NCI-H1436 treated with DMSO at 0.1 percent for 48 hours (cell line): ENCODE results near the gene SNX24.
"Not testable (repeated sequence)": the region's sequence is repeated elsewhere in the genome, so short reads cannot be mapped to it uniquely, and the experiment has no call there.

Source experiments
- DNase-seq: peaks from one replicate; lab custom pipeline; 2025; lab: John Stamatoyannopoulos, UW

Gene SNX24

DNA sequence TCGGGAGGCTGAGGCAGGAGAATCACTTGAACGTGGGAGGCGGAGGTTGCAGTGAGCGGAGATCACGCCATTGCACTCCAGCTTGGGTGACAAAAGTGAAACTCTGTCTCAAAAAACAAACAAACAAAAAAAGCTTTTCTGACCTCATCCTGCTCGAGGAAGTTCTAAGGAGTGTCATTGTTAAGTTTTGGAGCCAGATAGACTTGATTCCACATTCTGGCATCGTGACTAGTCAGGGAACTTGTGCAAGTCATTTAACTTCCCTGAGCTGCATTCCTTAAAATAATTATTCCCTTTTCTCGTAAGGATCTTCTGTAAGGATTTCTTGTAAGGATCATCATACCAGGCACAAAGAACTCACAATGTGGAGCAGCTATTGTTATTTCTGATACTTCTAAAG is 26.2 kb downstream of the SNX24 start:
- no peak for DNase-seq

DNA sequence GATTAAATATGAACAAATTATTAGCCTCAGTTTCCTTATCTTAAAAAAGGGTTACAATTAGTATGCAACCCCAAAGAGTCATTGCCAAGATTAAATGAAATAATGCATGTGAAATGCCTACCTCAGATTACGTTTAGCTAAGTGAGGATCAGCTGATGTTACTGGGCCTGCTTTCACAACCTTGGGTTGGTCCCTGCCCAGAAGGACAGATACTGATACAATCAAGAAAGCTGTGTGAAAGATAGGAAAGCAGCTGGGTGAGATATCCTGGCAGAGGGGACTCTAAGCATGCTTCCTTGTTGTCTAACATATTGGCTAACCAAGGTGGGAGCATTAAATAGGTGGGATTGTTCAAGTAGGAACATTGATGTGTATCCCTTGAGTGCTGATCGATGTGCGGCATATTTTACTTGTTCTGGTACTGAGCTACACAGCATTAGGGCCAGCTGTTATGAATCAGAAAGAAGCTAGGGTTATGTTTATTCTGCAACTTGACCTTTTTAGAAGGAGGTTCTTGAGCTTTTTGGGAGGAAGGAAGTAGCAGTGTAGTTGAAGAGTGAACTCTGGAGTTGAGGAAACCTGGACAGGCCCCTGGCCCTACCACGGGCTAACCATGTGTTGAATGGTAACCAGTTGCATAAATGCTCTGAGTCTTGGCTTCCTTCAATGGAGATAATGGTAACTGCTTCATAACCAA is 28.9 kb downstream of the SNX24 start:
- no peak for DNase-seq

DNA sequence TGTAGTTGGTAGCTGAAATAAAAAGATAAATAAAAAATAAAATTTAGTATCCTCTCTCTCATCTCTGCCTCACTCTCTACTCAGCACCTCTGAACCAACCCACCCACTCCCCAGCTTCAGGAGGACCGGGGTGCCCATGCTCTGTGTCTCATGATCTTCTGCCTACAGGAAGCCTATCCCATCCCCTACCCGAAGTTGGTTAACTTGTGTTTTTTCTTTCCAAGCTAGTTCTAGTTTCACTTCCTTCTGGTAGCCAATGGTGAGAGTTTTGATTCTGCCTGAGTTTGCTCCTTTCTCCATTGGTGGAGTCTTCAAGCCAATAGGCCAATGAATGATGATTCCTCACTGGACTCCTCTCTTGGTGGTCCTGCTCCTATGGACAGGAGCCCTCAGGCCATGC is 32.1 kb downstream of the SNX24 start:
- DNase-seq: no peak

DNA sequence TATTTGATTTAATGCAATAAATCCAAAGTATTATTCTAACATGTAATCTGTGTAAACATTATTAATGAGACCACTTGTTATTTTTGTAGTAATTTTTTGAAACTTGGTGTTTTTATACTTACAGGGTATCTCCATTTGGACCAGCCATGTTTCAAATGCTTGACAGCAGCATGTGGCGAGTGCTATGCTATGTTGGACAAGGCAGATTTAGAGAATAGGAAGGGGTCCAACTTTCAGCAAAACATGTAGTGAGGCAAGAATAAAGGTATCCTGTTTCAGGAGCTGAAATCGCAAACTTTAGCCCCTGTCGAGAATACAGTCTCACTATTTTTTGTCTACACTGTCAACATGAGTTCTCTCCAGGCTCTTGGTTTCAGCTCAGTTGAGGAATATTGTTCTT is 33.7 kb downstream of the SNX24 start:
- no peak for DNase-seq

DNA sequence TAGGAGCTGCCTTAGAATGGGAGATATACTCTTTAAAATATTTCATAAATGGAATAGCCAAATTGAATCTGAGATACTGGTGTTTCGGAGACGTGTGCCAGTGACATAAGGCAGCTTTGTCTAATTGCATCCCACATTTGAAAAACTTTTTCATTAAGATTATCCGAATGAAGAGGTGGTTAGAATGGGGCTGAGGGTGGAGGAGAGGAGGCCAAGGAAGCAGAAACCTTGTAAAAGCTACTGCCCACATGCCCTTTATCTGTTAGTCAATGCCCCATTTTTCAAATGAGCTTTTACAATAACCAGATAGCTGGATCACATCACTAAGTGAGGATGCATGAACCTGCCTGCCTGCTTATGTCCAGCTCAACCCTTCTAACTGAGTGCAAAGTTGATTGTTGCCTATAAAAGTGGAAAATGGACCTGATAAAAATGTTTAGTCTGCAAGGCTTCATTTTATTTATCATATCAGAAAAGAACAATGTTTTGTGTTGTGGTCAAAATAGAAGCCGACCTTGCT is 34.8 kb downstream of the SNX24 start:
- DNase-seq: no peak

DNA sequence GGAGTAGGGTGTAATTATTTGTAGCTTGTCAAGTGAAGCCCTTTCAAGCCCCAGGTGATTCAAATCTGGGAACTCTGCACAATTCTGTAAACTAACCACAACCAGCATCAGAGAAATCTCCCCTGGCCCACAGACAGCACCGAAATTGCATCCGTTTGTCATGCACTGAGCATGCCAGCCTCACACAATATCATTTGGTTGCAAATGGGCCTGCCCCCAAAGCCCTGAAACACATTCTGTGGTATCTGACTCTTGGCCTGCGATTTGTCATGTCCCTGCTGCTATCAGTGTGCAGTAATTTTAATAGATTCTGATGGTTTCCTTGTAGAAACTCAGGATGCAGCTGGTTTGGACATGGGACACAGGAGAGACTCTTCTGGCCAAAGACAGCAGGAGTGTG is 35.3 kb downstream of the SNX24 start:
- DNase-seq: no peak

DNA sequence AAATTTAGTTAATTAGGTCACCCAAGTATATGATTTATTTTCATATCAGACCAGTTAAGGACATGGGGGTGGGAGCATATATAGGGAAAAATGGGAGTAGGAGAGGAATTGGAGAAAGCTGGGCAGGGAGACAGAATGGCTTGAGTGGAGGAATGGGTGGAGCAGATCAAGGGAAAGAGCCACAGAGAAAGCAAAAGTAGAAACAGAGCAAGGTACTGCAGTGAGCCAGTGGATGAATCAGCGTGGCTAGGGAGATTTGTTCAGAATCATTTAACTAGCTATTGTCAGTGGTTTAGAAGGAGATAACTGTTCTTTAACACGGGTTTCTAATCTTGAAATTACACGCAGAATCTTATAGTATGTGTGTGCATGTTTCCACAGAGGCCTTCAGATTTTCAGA is 37.4 kb downstream of the SNX24 start:
- no peak for DNase-seq

DNA sequence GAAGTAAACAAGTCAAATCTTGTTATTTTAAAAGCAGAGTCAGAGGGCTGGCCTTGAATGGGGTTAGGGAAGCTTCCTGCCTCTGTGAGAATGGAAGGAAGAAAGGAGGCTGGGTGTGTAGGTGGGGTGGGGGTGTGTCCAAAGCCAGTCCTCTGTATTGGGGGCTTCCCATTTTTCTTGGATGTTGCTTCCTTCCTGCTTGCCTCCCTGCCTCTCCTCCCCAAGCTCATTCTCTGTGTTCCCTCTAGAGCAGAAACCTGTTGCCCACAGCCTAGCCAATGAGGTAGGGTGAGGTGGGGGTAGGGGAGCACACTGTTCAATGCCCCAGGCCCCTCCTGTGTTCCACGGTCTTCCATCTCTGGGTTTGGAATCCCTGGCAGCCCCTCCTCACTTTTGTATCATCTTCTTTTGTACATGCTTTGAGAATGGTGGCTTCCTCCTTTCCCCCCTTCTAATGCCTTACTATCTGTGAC is 39.7 kb downstream of the SNX24 start:
- DNase-seq: no peak

DNA sequence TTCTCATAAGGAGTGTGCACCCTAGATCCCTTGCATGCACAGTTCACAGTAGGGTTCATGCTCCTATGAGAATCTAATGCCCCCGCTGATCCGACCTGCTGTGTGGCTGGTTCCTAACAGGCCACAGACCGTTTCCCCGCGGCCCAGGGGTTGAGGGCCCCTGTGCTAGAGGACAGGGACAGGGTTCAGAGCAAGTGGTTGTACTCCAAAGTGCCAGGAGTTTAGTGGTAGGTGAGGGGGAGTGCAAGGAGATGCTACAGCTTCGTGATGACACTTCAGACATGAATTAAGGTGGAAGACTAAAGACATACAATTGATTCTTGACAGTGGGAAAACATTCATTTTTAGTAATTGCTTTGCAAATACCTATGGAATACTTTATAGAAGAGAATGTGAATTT is 40.5 kb downstream of the SNX24 start:
- DNase-seq: no peak

DNA sequence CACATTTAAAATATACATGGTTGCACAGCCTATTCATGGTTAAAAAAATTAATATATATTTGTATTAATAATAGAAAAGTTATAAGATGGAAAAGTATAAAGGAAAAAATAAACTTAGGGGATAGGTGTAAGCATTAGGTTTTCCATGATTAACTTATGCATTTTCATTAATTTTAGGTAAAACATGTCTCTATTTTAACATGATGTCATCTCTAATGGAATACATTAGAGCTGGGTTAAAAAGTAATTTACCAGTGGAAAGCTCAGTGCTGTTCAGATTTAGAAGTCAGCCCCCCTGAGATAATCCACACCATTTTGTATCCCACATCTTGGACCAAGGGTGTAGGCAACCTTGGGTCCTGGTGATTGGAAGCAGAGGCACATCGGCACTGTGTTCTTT is 49.7 kb downstream of the SNX24 start:
- no peak for DNase-seq

DNA sequence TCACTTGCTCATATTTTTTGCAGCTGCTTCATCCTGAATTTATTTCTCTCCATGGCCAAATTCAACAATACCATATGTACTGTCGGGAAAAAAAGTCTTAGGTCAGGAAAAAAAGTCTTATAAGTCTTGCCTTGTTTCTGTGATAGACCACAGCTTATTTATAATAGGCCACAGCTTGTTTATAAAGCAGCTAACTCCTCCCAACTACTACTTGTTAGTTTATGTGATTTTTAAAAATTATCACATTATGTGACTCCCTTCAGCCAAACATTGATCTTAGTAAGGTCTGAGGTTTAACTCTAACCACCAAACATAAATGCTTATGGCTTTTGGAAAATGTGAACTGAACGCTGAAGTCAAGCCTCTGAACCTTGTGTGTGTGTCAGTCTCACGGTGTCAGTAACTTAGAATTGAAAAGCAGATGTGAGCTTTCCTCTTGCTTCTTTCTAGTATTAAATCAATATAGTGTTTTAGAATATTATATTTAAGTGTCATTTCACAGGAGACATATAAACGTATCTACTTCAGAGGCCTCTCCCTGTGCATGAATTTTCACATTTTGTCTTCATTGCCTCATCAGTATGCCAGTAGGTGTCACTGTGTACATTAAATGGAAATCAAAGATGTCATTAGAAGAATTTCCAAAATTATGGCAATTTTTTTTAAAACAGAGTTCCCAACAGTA is 51.3 kb downstream of the SNX24 start:
- DNase-seq: no peak

DNA sequence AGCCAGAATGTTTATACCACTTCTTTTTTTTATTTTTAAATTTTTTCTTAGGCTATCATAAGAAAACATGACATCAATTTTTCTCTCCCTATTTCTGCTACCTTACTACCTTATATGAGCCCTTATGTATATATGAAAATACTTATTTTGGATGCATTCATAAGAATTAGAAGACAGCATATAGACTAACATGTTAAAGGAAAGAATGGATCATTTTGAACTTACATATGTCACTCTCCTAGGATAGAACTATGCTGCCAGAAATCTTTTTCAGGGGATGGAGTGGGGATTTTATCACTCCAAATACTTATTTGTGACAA is 51.8 kb downstream of the SNX24 start:
- no peak for DNase-seq

DNA sequence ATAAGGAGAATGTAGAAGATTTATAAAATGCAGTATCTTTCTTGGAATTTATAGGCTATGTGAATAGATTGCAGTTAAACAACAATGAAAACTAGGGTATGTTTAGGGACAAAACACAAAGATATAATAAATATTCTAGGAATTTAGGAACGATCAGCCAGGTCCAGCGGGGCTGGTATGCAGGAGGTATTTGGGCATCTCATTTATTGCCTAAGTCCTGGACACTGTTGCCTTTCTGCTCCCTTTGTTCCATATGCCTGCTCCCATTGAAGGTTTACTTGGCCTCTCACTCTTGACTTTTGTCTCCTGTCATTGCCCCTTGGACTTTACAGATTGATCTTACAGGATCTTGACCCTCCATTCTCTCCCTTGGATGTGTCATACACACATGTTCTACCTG is 55.9 kb downstream of the SNX24 start:
- DNase-seq: no peak

DNA sequence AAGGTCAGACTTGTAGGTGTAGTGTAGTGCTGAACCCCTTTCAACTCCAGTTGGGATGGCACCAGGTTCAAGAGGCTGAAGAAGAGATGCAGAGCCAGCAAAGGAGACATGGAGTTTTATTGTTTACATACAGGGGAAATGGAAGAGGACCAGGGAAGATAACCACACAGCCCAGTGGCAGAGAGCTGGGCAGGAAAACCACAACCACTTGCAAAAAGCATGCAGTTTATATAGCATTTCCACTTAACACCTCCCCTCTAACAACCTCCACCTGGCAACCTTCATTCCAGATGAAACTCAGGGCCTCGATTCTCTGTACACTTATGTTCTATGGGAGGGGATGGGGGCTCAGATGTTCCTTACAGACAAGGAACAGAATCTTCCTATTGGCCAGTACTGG is 56.9 kb downstream of the SNX24 start:
- DNase-seq: no peak

DNA sequence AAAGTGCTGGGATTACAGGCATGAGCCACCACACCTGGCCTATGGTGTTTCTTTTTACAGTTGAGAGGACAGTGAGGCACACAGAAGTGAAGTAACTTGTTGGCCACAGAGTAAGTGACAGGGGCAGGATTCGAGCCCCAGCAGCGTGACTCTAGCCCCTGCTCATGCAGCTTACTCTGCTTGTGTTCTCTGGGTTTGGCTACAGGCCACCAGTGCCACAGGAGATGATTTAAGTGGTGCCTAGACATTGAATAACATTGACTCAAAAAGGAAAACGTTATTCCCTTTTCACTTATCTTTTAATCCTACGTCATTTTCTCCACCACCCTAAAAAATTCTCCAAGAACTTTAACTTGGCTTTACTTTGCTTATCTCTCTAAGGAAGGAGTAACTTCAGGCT is 61.4 kb downstream of the SNX24 start:
- DNase-seq: no peak

DNA sequence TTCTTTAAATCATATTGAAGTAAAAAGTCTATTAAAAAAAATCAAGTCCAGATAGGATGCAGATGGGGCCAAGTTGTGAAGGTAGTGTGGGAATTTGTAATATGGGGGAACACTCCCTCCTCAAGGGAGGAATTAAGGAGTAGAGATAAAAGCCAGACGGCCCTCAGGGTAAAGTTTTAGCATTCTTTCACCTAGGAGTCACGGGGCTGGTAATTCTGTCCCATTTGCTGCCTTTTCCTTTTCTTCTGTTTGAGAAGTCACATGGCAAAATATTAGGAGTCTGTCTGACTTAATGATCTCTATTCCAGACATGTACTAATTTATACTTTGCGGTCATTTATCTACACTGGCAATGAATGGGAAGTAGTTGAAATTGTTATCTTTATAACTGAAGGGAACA is 61.9 kb downstream of the SNX24 start:
- no peak for DNase-seq

DNA sequence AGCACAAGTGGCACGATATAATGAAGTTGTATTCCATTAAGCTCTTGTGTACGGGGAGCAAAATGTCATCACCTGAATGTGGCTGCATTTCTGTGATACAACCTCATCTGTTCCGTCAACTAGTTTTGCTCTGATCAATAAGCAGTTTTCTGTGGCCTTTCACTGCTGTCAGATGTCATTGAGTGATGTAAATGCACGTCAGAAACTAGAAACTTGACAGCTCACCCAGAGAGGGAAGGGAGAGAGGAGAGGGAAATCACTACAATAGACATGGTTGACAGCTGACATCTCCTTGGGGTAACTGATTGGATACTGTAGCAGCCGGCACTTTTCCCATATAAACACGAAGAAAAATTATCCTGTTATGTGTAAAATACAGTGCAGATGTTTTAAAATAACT is 62.7 kb downstream of the SNX24 start:
- no peak for DNase-seq

DNA sequence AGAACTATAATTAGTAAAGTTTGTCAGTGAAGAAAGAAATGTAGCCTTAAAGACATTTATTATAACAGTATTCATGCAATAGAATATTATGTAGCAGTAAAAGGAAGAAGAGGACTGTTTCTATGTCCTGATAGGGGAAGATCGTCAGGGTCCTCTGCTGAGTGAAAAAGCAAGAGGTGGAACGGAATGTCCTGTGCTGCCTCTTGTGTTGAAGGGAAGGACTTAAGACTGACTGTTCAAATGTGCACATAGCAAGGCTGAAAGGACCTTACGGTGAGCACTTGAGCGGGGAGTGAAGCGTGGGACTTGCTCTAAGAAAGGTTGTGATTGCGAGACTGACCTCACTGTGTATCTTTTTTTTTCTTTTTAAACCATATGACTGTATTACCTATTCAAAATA is 63.2 kb downstream of the SNX24 start:
- DNase-seq: no peak

DNA sequence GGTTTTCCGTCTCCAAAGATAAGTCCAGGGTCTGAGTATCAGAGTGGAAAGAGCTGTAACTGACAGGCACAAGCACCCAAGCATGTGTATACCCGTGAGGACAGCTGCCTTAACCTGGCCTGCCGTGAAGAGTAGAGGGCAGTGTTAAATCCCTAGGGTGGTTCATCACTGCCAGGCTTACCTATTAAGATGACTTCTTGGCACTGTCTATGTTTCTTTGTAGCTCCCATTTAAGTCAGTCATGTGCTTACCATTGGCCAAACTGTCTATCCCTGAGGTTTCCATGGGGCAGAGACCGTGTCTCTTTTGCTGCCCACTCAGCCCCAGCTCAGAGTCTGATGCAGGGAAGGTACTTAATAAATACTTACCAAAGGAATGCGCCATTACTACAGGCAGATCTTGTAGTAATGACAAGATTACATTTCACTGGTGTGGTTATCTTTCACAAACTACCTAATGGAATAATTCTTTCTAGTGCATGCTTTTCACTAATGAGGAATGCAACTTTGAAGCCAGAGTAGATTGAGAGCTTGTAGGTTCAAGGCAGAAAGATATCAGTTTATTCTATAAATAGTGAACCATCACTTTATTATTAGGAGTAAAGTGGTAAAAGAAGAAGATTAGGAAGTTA is 64.2 kb downstream of the SNX24 start:
- no peak for DNase-seq

DNA sequence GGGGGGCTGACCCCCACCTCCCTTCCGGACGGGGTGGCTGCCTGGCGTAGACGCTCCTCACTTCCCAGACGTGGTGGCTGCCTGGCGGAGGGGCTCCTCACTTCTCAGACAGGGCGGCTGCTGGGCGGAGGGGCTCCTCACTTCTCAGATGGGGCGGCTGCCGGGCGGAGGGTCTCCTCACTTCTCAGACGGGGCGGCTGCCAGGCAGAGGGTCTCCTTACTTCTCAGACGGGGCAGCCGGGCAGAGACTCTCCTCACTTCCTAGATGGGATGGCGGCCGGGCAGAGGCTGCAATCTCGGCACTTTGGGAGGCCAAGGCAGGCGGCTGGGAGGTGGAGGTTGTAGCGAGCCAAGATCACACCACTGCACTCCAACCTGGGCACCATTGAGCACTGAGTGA is 68.0 kb downstream of the SNX24 start:
- not testable (repeated sequence) for DNase-seq

DNA sequence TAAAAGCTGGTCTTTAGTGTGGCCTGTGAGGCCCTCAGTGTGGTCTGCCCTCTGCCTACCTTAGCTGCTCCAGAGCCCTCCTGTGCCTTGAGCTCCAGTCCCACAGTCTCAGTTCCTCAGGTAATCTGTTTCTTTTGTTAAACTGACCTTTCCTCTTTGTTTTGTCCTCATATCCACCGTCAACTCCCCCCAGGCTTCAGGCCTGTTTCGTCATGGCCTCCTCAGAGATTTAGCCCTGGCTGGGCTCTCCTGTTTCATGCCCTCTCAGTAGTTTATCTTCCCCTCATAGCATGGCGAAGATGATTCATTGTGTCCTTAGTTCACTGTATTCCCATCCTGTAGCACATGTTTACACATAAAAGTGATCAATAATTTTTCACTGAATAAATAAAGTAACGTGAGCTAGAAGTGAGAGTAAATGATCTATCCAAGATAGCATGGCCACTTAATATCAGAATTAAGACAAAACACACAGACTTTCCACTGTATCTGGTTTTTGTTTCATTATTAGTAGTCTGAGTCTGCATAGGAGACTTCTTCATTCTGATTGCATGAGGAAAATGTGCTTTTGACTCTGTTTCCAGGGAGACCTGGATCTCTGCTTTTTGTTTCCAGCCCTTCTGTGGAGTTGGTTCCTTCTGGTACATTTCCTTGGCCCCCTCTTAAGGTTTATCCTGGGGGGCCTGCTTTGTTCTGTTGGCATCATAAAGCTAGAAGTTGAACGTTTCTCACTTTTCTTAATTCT is 70.5 kb downstream of the SNX24 start:
- no peak for DNase-seq

DNA sequence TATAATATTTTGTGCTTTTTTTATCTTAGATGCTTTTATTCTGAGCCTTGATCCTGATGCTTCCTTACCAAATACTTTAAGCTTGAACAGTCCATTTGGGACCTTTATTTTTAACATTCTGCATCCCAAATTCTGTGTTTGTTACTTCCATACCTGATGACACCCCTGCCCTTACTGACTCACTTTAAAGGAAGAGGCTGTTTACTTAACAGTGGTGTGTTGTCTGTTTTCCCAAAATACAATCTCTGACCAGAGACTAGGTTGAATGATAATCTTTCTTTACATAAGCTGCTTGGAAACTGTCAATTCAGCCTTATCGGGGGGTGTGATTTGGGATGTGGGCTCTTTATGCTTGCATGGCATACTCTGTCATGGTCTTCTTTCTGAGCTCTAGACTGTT is 71.1 kb downstream of the SNX24 start:
- no peak for DNase-seq

DNA sequence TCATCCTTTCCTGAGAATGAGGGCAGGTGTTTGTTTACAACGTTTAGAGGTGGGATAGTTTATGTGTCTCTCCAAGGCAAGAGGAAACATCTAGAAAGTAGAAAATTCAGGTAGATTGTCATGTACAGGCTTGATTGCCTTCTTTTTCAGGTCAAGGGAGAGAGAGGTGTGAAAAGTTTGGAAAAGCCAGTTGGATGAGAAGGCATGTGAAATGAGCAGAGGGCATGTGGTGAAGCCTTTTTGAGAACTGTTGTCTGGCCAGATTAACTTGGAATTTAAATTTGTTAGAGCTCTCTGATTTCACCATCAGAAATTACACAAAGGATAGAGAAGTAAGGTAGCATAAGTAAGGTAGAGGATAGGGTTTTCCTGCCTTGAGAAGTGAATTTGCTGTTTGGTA is 74.6 kb downstream of the SNX24 start:
- no peak for DNase-seq
